ENCODE results near the gene TEK.
A peak's percentile ranks its signal among the peaks of the same experiment; 100 is the strongest.
"Not testable (repeated sequence)": the region's sequence is repeated elsewhere in the genome, so short reads cannot be mapped to it uniquely, and the experiment has no call there.

TEK gene

GRCh38 chr9:27239648-27240047 is 130.6 kb downstream of the TEK start:
- not testable (repeated sequence) for DNase-seq (ENCODE audit: low spot score)

- no peak for DNase-seq (ENCODE audit: low spot score)
Measured at GRCh38 chr9:27247756-27248155, 138.7 kb downstream of the TEK start.

GRCh38 chr9:27248702-27249101 is 139.7 kb downstream of the TEK start:
- no peak for DNase-seq (ENCODE audit: low spot score)

GRCh38 chr9:27258662-27259061 is 149.6 kb downstream of the TEK start:
- no peak for DNase-seq (ENCODE audit: low spot score)

DNA sequence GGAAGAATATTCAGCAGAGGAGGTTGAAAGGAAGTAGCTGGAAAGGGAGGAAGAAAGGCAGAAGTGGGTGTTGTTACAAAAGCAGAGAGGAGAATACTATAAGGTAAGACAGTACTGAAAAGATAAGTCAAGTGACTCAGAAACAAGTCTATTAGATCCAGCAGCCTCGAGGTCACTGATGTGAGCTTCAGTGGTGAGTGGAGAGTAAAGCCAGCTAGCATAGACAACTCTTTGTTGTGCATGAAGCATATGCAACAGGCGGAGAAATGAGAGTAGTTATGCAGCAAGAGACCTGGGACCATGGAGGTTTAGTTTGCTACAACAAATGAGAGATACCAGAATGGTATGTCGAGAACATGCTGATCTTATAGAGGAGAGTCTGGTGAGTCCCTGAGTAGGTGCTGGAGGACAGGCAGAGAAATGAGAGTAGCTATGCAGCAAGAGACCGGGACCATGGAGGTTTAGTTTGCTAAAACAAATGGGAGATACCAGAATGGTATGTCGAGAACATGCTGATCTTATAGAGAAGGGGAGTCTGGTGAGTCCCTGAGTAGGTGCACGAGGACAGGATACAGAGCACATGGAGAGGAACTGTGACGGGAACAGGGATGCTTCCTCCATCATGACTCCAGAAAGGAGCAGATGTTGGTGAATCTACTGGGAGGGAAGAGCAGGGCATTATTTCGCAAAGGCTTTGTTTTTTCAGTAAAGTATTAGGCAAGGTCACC is 151.9 kb downstream of the TEK start:
- DNase-seq (ENCODE audit: low spot score) = no peak

DNA sequence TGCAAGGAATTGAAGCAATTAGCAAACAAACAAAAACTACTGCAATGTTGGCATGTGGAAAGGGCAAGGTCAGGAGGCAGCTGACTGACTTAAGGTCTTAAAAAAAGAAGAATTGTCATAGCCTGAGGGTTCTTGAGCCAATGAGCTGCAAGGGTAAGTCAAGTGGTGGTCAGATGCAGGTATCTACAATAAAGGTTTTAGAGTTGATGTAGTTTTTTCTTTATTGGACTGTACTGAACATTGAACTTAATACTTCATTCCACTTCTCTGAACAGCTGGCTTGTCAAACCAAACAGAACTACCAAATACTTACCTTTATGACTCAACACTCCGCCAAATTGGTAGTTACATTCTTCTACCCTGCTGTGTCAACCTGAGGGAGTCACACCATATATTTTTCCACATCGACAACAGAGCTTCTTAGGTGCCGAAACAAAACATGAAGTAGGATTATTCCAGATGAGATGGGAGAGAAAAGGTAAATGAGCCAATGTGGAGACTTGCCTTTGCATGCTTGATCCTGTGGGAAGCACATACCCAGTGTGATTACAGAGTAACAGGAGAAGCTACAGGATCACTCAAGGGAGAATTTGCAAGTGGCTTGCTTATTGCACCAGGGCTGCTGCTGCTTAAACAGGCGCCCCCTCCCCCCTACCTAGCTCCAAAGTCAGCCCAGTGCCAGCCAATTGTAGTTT is 152.6 kb downstream of the TEK start:
- DNase-seq (ENCODE audit: low spot score) = no peak

DNA sequence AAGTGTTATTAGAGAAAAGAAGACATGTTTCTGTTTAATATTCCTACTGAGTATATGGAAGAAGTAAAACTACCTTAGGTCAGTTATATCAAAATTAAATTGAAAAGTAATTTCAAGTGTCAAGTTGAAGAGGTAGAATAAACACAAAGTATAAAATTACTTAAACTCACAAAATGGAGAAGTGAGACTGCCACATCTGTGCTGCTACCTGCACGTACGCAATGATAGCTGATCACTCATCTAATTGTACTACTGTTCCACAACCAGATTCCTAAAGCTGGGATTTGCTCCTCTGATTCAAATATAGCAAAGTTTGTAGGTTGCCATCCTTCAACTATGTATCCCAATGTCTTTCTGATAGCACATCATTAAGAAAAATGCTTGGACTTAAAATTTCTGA is 163.1 kb downstream of the TEK start:
- DNase-seq (ENCODE audit: low spot score) = no peak

DNA sequence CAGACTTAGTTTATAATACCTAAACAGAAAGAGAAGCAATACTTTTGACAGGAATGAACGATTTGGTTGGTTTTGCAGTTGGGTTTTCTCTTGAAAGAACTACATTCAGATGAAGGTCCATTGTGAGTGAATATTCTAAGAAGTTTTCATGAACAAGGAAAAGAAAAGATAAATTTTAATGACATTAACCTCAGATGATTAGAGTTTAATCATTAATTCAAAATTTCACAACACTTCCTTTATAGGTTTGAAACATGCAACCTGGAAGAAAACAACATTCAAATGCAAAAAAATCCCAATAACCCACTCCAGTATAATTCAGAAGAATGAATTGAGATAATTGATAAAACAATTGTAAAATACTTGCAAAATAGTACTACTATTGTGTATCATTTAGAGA is 164.2 kb downstream of the TEK start:
- no peak for DNase-seq (ENCODE audit: low spot score)

GRCh38 chr9:27276193-27277030 is 167.4 kb downstream of the TEK start:
- peak; percentile 63 for DNase-seq (ENCODE audit: low spot score)

GRCh38 chr9:27278374-27278773 is 169.3 kb downstream of the TEK start:
- DNase-seq (ENCODE audit: low spot score) = no peak

DNA sequence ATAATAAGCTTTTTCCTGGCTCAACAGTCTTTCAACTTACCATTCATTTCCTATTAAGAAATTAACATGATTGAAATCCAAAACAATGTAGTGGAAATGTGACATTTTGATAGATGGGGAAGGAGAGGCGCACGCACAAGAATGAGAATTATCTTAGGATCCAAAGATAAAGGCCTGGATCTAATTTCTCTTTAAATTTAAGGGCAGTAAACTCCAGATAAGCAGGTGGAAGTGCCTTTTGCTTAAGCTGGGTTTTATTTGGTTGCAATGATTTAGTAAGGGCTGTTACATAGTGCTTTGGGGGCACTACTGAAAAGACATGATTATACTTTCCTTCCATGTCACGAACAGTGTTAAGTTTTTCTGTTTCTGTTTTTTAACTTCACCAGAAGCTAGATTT is 170.6 kb downstream of the TEK start:
- no peak for DNase-seq (ENCODE audit: low spot score)
